AG04450 (cell line): Measurements from ENCODE around the gene CYP46A1. TPM values are rescaled to one million over a fixed set of nuclear protein-coding genes. Genes with fewer than 3 reads are reported as not detected.

Source experiments
- CTCF ChIA-PET: fragments of 300-600, 350-600 bp; formaldehyde crosslinking; extraction: SDS; loops from one replicate; lab custom pipeline; 2022; ENCODE audit warnings: antibody characterized with exemption, inconsistent platforms; lab: Charles Lee
- POLR2A ChIA-PET: fragments of 350-600 bp; formaldehyde crosslinking; extraction: SDS; loops from one replicate; lab custom pipeline; 2021; ENCODE audit warnings: antibody characterized with exemption, inconsistent platforms; lab: Yijun Ruan, JAX
- DNase-seq: peaks from one replicate; pipeline ENCODE4 v3.0.0-alpha.2; 2011; ENCODE audit warnings: low read depth, low spot score
- H3K27ac ChIP-seq: one replicate; pipeline ENCODE4 v1.5.1; 2012; ENCODE audit warnings: low read depth, low read length, control low read depth
- H3K27me3 ChIP-seq: one replicate; pipeline ENCODE4 v1.6.0; 2012; ENCODE audit warnings: low read length; ENCODE audit not compliant: control insufficient read depth, insufficient read depth
- H3K4me3 ChIP-seq: 2 replicates; pipeline ENCODE4 v1.5.1; 2011; ENCODE audit warnings: mild to moderate bottlenecking, low read depth, low read length, control low read depth
- H3K9me3 ChIP-seq: 2 replicates; pipeline ENCODE4 v1.5.1; 2012; ENCODE audit warnings: low read length; ENCODE audit not compliant: control insufficient read depth, insufficient read depth
- CTCF ChIP-seq: IDR thresholded peaks from 2 replicates; pipeline ENCODE4 v1.5.1; 2011; ENCODE audit warnings: low read depth, low read length, control low read depth, inconsistent platforms
- polyA plus RNA-seq: library from polyadenylated mRNA; depleted of rRNA; stranded (reverse); fragments of >200 nt; gene quantifications from 2 replicates; pipeline ENCODE4 v1.2.3, GENCODE V29; 2011

Gene CYP46A1
- polyA plus RNA-seq, 1 experiment = 0.07 TPM

DNA sequence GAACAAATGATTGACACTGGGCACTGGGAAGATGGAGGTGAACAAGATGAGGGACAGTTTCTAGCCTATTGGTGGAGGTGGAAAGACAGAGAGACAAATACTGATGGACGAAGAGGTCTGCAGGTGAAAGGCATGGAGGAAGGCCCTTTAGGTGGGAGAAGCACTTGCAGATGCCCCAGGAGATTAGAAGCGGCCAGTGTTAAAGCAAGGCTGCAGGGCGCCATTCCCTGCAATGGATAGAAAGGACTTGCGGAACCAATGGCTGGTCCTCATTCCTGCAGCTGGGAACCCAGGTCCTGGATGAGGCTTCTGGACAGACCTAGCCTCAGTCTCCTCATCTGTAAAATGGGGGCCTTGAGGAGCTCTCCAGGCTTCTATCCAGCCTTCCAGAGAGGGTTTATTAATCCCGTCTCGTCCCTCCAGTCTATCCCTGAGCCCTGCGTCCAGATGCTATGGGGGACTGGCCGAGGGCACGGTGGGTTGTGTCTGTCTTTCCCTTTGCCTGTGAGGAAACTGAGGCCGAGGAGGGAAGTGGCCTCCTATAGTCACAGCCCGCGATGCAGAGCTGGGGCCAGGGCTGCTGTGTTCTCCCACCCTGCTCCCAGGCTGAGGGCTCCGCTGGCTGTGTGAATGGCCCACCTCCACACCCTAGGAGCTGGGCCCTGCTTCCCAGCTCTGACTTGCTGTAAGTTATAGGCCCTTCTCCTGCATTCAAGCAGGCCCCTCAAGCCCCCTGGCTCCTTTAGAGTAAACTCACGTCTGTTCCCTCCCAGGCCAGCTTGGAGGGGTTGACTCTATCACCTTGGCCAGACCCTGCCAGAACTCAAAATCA, 33.0 kb downstream of the CYP46A1 start:
- CTCF ChIA-PET = interaction anchor here (2.8 kb wide), 1 partner anchor 13 kb away, joined by 11 read pairs; no protein-coding TSS in a partner anchor
- DNase-seq = no peak
- H3K9me3 ChIP-seq = no peaks in the 10 kb centered on the region
- POLR2A ChIA-PET = no interaction called here
- no peak overlapping the region for H3K4me3 ChIP-seq
- peaks cover 23% of the 10 kb centered on the region for H3K27me3 ChIP-seq
- H3K27ac ChIP-seq = no peak overlapping the region
- TF ChIP-seq CTCF = no peak

DNA sequence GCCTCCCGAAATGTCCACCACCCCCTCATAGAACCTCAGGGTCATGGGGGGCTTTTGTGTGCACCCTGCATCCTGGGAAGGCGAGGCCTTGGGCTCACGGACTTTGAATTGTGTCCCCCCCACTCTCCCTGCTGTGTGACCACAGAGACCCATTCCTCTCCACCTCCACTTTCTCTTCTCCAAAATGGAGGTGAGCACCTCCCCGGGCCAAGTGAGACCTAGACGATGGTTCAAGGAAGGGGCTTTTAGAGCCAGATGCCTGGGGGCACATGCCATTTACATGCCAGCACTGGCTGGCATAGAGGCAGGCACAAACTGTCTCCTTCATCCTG, 33.5 kb downstream of the CYP46A1 start:
- ChIA-PET POLR2A (no interaction called here), CTCF (no interaction called here)
- Histone ChIP-seq H3K9me3 (no peaks in the 10 kb centered on the region), H3K27me3 (peaks cover 26% of the 10 kb centered on the region), H3K27ac (no peak overlapping the region), H3K4me3 (no peak overlapping the region)
- no peak for DNase-seq
- no peak for TF ChIP-seq CTCF

- no peak for DNase-seq
- H3K4me3 ChIP-seq = no peak overlapping the region
- TF ChIP-seq CTCF = no peak
These were observed 34.1 kb downstream of the CYP46A1 start for GRCh38 chr14:99718031-99718810.

GRCh38 chr14:99718811-99719192, 34.7 kb downstream of the CYP46A1 start:
- DNase-seq = no peak
- no peaks in the 10 kb centered on the region for H3K9me3 ChIP-seq
- no peak for TF ChIP-seq CTCF
- CTCF ChIA-PET = no interaction called here
- H3K27me3 ChIP-seq = peaks cover 26% of the 10 kb centered on the region
- POLR2A ChIA-PET = no interaction called here
- H3K27ac ChIP-seq = no peak overlapping the region
- no peak overlapping the region for H3K4me3 ChIP-seq

More at GRCh38 chr14:99718031-99718810, 34.1 kb downstream of the CYP46A1 start:
- ChIA-PET CTCF (interaction anchor here (0.6 kb wide), 1 partner anchor 53 kb away, joined by 3 read pairs; no protein-coding TSS in a partner anchor), POLR2A (no interaction called here)
- H3K27ac ChIP-seq = no peak overlapping the region
- no peaks in the 10 kb centered on the region for H3K9me3 ChIP-seq
- peaks cover 26% of the 10 kb centered on the region for H3K27me3 ChIP-seq
